Vagina (tissue), 2 donors: ENCODE data around the gene PALLD.

Source experiments
- CTCF ChIP-seq, 3 experiments: fragments of 450-650 bp in 2 of 3; fragments of 200-600 bp in 1 of 3; sonication (generic) in 1 of 3; IDR thresholded peaks; one replicate each; pipeline ENCODE4 v1.5.1; 2017 to 2019; ENCODE audit warnings: antibody characterized with exemption in 3 of 3, mild to moderate bottlenecking in 2 of 3, moderate library complexity in 2 of 3
- POLR2A ChIP-seq, 2 donors: fragments of 450-650 bp; IDR thresholded peaks; one replicate each; pipeline ENCODE4 v1.6.1; 2017; ENCODE audit warnings: antibody characterized with exemption in 2 of 2, mild to moderate bottlenecking in 2 of 2, moderate library complexity in 2 of 2
- POLR2AphosphoS5 ChIP-seq, 2 donors: sonication (generic); formaldehyde crosslinking; IDR thresholded peaks; one replicate each; pipeline ENCODE4 v1.9.0; 2017; ENCODE audit warnings: antibody characterized with exemption in 2 of 2, mild to moderate bottlenecking in 2 of 2, low read depth in 1 of 2; ENCODE audit not compliant: insufficient read depth in 1 of 2

- TF ChIP-seq CTCF (IDR thresholded peaks at IDR 0.05) (no peak), POLR2A (IDR thresholded peaks at IDR 0.05) (no peak), POLR2AphosphoS5 (IDR thresholded peaks at IDR 0.05; ENCODE audit: insufficient read depth in 1 of 2, low read depth in 1 of 2) (no peak)
Measured at GRCh38 chr4:168619266-168619631, 122.4 kb downstream of the PALLD start.
